Measurements from ENCODE around the gene SLC14A1.

Gene SLC14A1

DNA sequence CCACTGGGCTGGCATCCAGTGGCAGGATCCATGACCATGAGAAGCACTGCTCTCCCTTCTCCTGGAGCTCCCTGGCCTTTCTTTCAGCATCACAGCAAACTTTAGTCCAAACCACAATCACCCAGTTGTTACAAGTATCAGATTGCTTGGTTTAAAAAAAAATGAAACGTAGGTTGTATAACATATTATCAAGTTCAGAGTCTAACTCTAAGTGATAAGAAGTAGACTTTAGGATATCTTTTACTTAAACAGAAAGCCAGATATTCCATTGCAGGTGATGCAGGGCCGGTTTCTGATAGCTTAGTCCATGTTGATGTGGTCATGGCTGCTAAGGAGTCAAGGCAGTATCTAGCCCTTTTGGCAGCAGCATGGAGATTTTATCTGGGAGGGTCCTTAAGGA lies 24.5 kb downstream of the SLC14A1 start:
- in situ Hi-C loops (cut with MboI; ENCODE audit: low sequenced_read_pairs, unreplicated experiment): no loop called here

DNA sequence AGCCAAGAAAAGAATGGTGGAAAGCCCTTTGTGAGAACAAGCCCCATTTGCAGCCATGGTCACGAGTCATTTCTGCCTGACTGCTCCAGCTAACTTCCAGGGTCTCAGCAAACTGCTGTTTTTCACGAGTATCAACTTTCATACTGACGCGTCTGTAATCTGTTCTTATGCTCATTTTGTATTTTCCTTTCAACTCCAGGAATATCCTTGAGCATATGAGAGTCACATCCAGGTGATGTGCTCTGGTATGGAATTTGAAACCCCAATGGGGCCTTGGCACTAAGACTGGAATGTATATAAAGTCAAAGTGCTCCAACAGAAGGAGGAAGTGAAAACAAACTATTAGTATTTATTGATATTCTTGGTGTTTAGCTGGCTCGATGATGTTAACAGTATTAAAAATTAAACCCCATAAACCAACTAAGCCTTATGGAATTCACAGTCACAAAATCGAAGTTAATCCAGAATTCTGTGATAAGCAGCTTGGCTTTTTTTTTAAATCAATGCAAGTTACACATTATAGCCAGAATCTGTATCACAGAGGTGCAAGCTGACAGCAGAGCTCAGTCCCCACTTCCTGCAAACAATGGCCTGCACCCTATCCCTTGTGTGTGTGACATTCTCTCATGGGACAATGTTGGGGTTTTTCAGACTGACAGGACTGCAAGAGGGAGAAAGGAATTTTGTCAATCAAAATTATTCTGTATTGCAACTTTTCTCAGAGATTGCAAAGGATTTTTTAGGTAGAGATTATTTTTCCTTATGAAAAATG lies 26.1 kb downstream of the SLC14A1 start:
- TF ChIP-seq, protein P1, sequence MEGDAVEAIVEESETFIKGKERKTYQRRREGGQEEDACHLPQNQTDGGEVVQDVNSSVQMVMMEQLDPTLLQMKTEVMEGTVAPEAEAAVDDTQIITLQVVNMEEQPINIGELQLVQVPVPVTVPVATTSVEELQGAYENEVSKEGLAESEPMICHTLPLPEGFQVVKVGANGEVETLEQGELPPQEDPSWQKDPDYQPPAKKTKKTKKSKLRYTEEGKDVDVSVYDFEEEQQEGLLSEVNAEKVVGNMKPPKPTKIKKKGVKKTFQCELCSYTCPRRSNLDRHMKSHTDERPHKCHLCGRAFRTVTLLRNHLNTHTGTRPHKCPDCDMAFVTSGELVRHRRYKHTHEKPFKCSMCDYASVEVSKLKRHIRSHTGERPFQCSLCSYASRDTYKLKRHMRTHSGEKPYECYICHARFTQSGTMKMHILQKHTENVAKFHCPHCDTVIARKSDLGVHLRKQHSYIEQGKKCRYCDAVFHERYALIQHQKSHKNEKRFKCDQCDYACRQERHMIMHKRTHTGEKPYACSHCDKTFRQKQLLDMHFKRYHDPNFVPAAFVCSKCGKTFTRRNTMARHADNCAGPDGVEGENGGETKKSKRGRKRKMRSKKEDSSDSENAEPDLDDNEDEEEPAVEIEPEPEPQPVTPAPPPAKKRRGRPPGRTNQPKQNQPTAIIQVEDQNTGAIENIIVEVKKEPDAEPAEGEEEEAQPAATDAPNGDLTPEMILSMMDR (IDR thresholded peaks at IDR 0.05; ENCODE audit: borderline replicate concordance, control extremely low read depth, extremely low read depth, insufficient read depth, missing control alignments): no peak
- in situ Hi-C loops (cut with MboI; ENCODE audit: low sequenced_read_pairs, unreplicated experiment): no loop called here
- DNase-seq (ENCODE audit: low spot score): no peak

More for the DNA sequence above, 24.5 kb downstream of the SLC14A1 start:
- TF ChIP-seq, protein P1 (IDR thresholded peaks at IDR 0.05; ENCODE audit: borderline replicate concordance, control extremely low read depth, extremely low read depth, insufficient read depth, missing control alignments): no peak
- no peak for DNase-seq (ENCODE audit: low spot score)

DNA sequence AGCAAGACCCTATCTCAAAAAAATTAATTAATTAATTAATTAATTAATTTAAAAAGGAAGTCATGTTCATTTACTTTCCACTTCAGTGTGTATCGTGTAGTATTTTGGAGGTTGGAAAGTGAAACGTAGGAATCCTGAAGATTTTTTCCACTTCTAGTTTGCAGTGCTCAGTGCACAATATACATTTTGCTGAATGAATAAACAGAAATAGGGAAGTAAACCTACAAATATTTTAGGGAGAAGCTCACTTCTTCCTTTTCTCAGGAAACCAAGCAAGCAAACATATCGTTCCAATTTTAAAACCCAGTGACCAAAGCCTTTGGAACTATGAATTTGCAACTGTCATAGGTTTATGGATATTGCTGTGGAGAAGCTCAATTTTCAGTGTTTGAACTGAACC lies 27.8 kb downstream of the SLC14A1 start:
- DNase-seq (ENCODE audit: low spot score): no peak
- in situ Hi-C loops (cut with MboI; ENCODE audit: low sequenced_read_pairs, unreplicated experiment): no loop called here
- TF ChIP-seq, protein P1 (IDR thresholded peaks at IDR 0.05; ENCODE audit: borderline replicate concordance, control extremely low read depth, extremely low read depth, insufficient read depth, missing control alignments): no peak

DNA sequence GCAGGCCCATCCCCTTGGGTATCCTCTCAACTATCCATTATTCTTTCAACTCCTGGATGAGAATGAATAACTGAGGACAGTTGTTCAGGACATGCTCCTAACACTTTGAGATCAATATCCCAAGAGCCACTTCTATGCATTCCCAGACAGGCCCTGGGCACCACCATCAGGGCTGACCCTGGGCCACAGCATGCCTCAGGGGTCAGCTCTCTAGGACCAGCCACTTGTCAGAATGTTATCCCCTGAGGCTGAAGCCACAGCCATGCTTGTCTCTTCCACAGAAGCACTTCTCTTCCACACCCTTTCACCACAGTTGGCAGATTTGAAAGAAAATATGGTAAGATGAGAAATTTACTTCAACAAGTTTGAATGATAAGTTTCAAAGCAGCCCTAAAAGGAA lies 28.7 kb downstream of the SLC14A1 start:
- DNase-seq (ENCODE audit: low spot score): no peak
- TF ChIP-seq, protein P1 (IDR thresholded peaks at IDR 0.05; ENCODE audit: borderline replicate concordance, control extremely low read depth, extremely low read depth, insufficient read depth, missing control alignments): no peak
- in situ Hi-C loops (cut with MboI; ENCODE audit: low sequenced_read_pairs, unreplicated experiment): no loop called here

DNA sequence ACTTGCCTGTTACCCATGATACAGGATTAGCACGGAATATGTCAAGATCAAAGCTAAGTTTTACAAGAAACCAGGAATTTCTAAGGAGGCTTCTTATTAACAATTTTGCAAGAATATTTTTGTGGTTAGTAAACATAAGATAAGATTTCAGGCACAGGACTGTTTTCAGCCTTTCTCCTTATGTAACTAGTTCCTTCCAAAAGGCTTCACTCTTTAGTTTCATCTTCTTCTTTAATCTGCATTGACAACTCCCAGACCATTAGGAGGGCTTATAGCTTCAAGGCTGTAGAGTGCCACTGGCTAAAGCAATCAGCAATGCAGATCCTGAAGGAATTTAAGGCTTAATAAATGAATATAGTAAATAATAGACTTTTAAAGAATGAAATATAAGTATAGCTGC lies 29.3 kb downstream of the SLC14A1 start:
- in situ Hi-C loops (cut with MboI; ENCODE audit: low sequenced_read_pairs, unreplicated experiment): no loop called here
- DNase-seq (ENCODE audit: low spot score): no peak
- TF ChIP-seq, protein P1 (IDR thresholded peaks at IDR 0.05; ENCODE audit: borderline replicate concordance, control extremely low read depth, extremely low read depth, insufficient read depth, missing control alignments): no peak

DNA sequence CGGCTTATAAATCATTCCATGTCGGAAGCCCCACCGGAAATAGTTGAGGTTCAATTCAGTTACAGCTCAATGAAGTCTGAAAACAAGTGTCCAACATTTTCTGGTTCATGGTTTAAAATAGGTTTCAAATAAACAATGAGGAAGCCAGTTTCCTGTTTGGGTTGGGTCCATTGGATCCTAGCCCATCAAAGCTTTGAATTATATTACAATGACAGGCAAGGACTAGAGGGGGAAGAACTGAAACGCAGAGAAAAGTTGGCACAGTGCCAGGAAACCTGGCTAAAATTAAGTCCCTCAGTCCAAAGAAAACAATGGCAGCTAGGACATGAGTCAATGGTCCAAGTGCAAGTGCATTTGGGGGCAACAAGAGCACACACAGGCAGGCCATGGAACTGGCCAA lies 32.0 kb downstream of the SLC14A1 start:
- no peak for DNase-seq (ENCODE audit: low spot score)
- TF ChIP-seq, protein P1 (IDR thresholded peaks at IDR 0.05; ENCODE audit: borderline replicate concordance, control extremely low read depth, extremely low read depth, insufficient read depth, missing control alignments): no peak
- in situ Hi-C loops (cut with MboI; ENCODE audit: low sequenced_read_pairs, unreplicated experiment): no loop called here
